HT-29 (cell line): Measurements from ENCODE around the gene CCL18. TPM values are rescaled to one million over a fixed set of nuclear protein-coding genes. Genes with fewer than 3 reads are reported as not detected.

ENCODE experiments used
- small RNA-seq: library from RNA; depleted of rRNA; stranded (forward); fragments of <200 nt; gene quantifications from one replicate; pipeline ENCODE3, GENCODE V24; 2014
- total RNA-seq: library from RNA; depleted of rRNA; stranded (reverse); fragments of >200 nt; shearing (Covaris generic); gene quantifications from 2 replicates; pipeline ENCODE4 v1.2.3, GENCODE V29; 2014; rRNA removed

CCL18 gene
- total RNA-seq, 1 experiment from 2014 or later = not detected

Small RNAs within 50 kb of the gene (small RNA-seq; reads per million reads assigned to genes)
- not detected for gene RN7SL301P

Other genes with a start within 250 kb of the CCL18 start
- gene HEATR9, start 195.4 kb upstream of the CCL18 start, total RNA-seq = not detected in 2 replicates
- 0.23 TPM in 1 of 2 replicates, not detected in the other for gene CCL5, start 183.9 kb upstream of the CCL18 start, total RNA-seq
- 4.9 and 11.3 TPM in 2 replicates for gene RDM1, start 133.5 kb upstream of the CCL18 start, total RNA-seq
- gene LYZL6, start 120.6 kb upstream of the CCL18 start, total RNA-seq = not detected in 2 replicates
- gene CCL16, start 82.8 kb upstream of the CCL18 start, total RNA-seq = not detected in 2 replicates
- gene CCL14, start 77.5 kb upstream of the CCL18 start, total RNA-seq = 0.15 and 0.37 TPM in 2 replicates
- gene CCL15, start 62.7 kb upstream of the CCL18 start, total RNA-seq = 6.1 and 8.4 TPM in 2 replicates
- not detected in 2 replicates for gene CCL23, start 46.3 kb upstream of the CCL18 start, total RNA-seq
- gene CCL3, start 25.9 kb downstream of the CCL18 start, total RNA-seq = not detected in 2 replicates
- not detected in 2 replicates for gene CCL4, start 39.6 kb downstream of the CCL18 start, total RNA-seq
- gene TBC1D3B, start 112.4 kb downstream of the CCL18 start, total RNA-seq = 10.0 and 18.6 TPM in 2 replicates
- not detected in 2 replicates for gene CCL3L1, start 132.5 kb downstream of the CCL18 start, total RNA-seq
- gene CCL4L2, start 146.8 kb downstream of the CCL18 start, total RNA-seq = not detected in 2 replicates
- gene TBC1D3I, start 200.3 kb downstream of the CCL18 start, total RNA-seq = 0.10 and 0.42 TPM in 2 replicates